Common myeloid progenitor, CD34-positive (primary cell): ENCODE measurements around the gene S100A1.
A peak's percentile ranks its signal among the peaks of the same experiment; 100 is the strongest.

Experiments
- CTCF ChIA-PET: fragments of 350-600 bp; sonication (Branson Sonifier 250); formaldehyde crosslinking; loops from one replicate; lab custom pipeline; 2021; ENCODE audit warnings: antibody characterized with exemption; lab: Charles Lee
- POLR2A ChIA-PET: fragments of 350-600 bp; sonication (Branson Sonifier 250); formaldehyde crosslinking; loops from one replicate; lab custom pipeline; 2021; ENCODE audit warnings: antibody characterized with exemption; lab: Charles Lee
- DNase-seq, 3 donors: peaks; one replicate each; pipeline versions ENCODE4 v3.0.0 to v3.0.0-alpha.2; 2013
- H3K27ac ChIP-seq, 2 experiments: 1 replicate in 1 of 2; 2 replicates in 1 of 2; pipeline ENCODE4 v1.7.0; 2013; ENCODE audit warnings: inconsistent platforms in 2 of 2, low read length in 2 of 2, mild to moderate bottlenecking in 2 of 2, low read depth in 1 of 2, moderate library complexity in 1 of 2; ENCODE audit not compliant: severe bottlenecking in 2 of 2, insufficient read depth in 1 of 2, poor library complexity in 1 of 2
- H3K27me3 ChIP-seq, 5 experiments: replicated peaks in 2 of 5; 1 replicate in 3 of 5; 2 replicates in 2 of 5; pipeline versions ENCODE4 v1.6.1 to v1.7.0; 2013; ENCODE audit warnings: low read length in 4 of 5, mild to moderate bottlenecking in 2 of 5, moderate library complexity in 2 of 5, inconsistent platforms in 1 of 5; ENCODE audit not compliant: insufficient read depth in 5 of 5, control insufficient read depth in 4 of 5
- H3K36me3 ChIP-seq, 4 experiments: 1 replicate in 2 of 4; 2 replicates in 2 of 4; pipeline versions ENCODE4 v1.6.1 to v1.7.0; 2013; ENCODE audit warnings: low read length in 3 of 4, control low read depth in 1 of 4, mild to moderate bottlenecking in 1 of 4; ENCODE audit not compliant: control insufficient read depth in 4 of 4, insufficient read depth in 4 of 4
- H3K4me1 ChIP-seq, 4 experiments: 1 replicate in 3 of 4; 2 replicates in 1 of 4; pipeline versions ENCODE4 v1.6.1 to v1.7.1; 2013; ENCODE audit warnings: low read length in 3 of 4, mild to moderate bottlenecking in 3 of 4, control low read depth in 1 of 4, inconsistent platforms in 1 of 4, moderate library complexity in 1 of 4; ENCODE audit not compliant: control insufficient read depth in 4 of 4, insufficient read depth in 4 of 4; ENCODE audit errors: control extremely low read depth in 1 of 4
- H3K4me3 ChIP-seq, 7 experiments: 1 replicate in 4 of 7; 2 replicates in 3 of 7; pipeline versions ENCODE4 v1.5.1 to v1.7.0; 2013; ENCODE audit warnings: mild to moderate bottlenecking in 7 of 7, low read length in 6 of 7, moderate library complexity in 6 of 7, inconsistent platforms in 2 of 7, low read depth in 2 of 7, control low read depth in 1 of 7; ENCODE audit not compliant: insufficient read depth in 4 of 7, control insufficient read depth in 1 of 7; ENCODE audit errors: extremely low read depth in 1 of 7
- H3K9me3 ChIP-seq, 5 experiments: 1 replicate in 4 of 5; 2 replicates in 1 of 5; pipeline versions ENCODE4 v1.6.1 to v1.7.1; 2013; ENCODE audit warnings: low read length in 4 of 5, mild to moderate bottlenecking in 2 of 5, inconsistent platforms in 1 of 5, low read depth in 1 of 5, moderate library complexity in 1 of 5; ENCODE audit not compliant: control insufficient read depth in 4 of 5, insufficient read depth in 2 of 5; ENCODE audit errors: control extremely low read depth in 1 of 5
- WGBS: methylation state at CpG from one replicate; pipeline ENCODE4 v1.1.5; 2013; ENCODE audit not compliant: insufficient coverage; 5-methylcytosine and 5-hydroxymethylcytosine counted together

Gene S100A1

GRCh38 chr1:153598309-153599172, 29.7 kb upstream of the S100A1 start:
- H3K27me3 ChIP-seq = no peaks in the 10 kb centered on the region
- 63% methylated on average over 7 of the region's 7 CpGs for WGBS
- no peaks in the 10 kb centered on the region for H3K36me3 ChIP-seq
- H3K9me3 ChIP-seq = no peaks in the 10 kb centered on the region
- peak overlapping the region in 4 of 7 experiments; percentile 2 to 48 (median 32) for H3K4me3 ChIP-seq
- H3K4me1 ChIP-seq = peaks cover 0 to 40% (median 17%) of the 10 kb centered on the region in 4 experiments
- POLR2A ChIA-PET = interaction anchor here (0.7 to 1.3 kb wide), 3 partner anchors 26 to 346 kb away, joined by 3 to 4 read pairs (median 4); no protein-coding TSS in a partner anchor
- peak overlapping the region; percentile 94 for H3K27ac ChIP-seq
- DNase-seq = peak; percentile 88 to 99 (median 97)
- CTCF ChIA-PET = interaction anchor here (0.9 to 13.4 kb wide), 5 partner anchors 9 to 29 kb away, joined by 3 to 100 read pairs (median 10); partner anchors contain the start of genes S100A13, S100A14 and S100A16

GRCh38 chr1:153599847-153600246, 28.4 kb upstream of the S100A1 start:
- WGBS = 100% methylated on average over 6 of the region's 7 CpGs
- ChIA-PET POLR2A (interaction anchor here (1.3 kb wide), 1 partner anchor 35 kb away, joined by 4 read pairs; no protein-coding TSS in a partner anchor), CTCF (interaction anchor here (1.4 to 13.4 kb wide), 4 partner anchors 17 to 28 kb away, joined by 4 to 100 read pairs (median 12); partner anchors contain the start of genes S100A13, S100A14 and S100A16)
- no peak for DNase-seq
- Histone ChIP-seq H3K27me3 (no peaks in the 10 kb centered on the region), H3K4me1 (peaks cover 0 to 40% (median 17%) of the 10 kb centered on the region in 4 experiments), H3K36me3 (no peaks in the 10 kb centered on the region), H3K27ac (peak overlapping the region in 1 of 2 experiments; percentile 3), H3K9me3 (no peaks in the 10 kb centered on the region), H3K4me3 (no peak overlapping the region)

- no peak overlapping the region for H3K27ac ChIP-seq
- ChIA-PET CTCF (interaction anchor here (2.3 to 13.4 kb wide), 2 partner anchors 14 to 30 kb away, joined by 8 to 100 read pairs; partner anchors contain the start of genes S100A14 and S100A16), POLR2A (no interaction called here)
- WGBS = 88% methylated on average over 2 of the region's 6 CpGs
- H3K27me3 ChIP-seq = no peaks in the 10 kb centered on the region
- no peaks in the 10 kb centered on the region for H3K9me3 ChIP-seq
- no peaks in the 10 kb centered on the region for H3K36me3 ChIP-seq
- DNase-seq = no peak
- no peak overlapping the region for H3K4me3 ChIP-seq
- H3K4me1 ChIP-seq = peaks cover 0 to 33% (median 16%) of the 10 kb centered on the region in 4 experiments
Measured at GRCh38 chr1:153602749-153603148, 25.5 kb upstream of the S100A1 start.

DNA sequence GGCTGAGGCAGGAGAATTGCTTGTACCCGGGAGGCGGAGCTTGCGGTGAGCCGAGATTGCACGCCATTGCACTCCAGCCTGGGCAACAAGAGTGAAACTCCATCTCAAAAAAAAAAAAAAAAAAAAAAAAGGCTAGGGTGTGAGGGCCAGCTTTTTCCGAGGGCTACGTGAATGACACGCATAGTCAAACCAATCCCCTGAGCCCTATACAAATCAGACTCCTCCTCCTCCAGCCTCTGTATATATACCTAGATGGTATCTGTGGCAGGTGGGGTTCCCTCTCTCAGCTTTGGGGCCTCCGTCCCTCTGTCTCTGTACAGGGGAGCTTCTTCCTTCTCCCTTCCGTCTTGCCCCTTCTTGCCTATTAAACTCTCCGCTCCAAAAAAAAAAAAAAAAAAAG, 22.0 kb upstream of the S100A1 start:
- no peak for DNase-seq
- CTCF ChIA-PET = interaction anchor here (0.9 to 4.9 kb wide), 5 partner anchors 10 to 73 kb away, joined by 3 to 30 read pairs (median 3); partner anchors contain the start of genes S100A13 and S100A14
- no peaks in the 10 kb centered on the region for H3K36me3 ChIP-seq
- H3K27me3 ChIP-seq = no peaks in the 10 kb centered on the region
- no peaks in the 10 kb centered on the region for H3K9me3 ChIP-seq
- peaks cover 0 to 25% (median 15%) of the 10 kb centered on the region in 4 experiments for H3K4me1 ChIP-seq
- POLR2A ChIA-PET = no interaction called here
- no peak overlapping the region for H3K4me3 ChIP-seq
- H3K27ac ChIP-seq = no peak overlapping the region
- WGBS = 100% methylated on average over 1 of the region's 11 CpGs

DNA sequence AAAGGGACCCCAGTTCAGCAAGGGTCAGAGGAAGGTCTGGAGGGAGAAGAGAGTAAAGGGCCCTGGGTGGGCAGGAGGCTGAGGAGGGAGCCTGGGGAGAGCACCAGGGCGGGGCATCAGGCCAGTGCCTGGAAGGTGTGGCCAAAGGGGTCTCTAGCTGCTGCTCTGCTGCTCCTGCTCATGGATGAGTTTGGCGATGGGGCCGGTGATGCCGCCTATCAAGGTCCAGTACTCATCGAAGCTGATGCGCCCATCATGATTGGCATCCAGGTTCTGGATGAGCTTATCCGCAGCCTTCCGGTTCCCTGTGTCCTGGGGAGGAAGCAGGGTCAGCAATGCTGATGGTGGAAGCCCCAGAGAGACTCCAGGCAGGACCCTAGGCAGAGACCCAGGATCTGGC, 20.9 kb upstream of the S100A1 start:
- Histone ChIP-seq H3K4me1 (peaks cover 0 to 24% (median 15%) of the 10 kb centered on the region in 4 experiments), H3K27ac (no peak overlapping the region), H3K27me3 (no peaks in the 10 kb centered on the region), H3K4me3 (no peak overlapping the region), H3K9me3 (no peaks in the 10 kb centered on the region), H3K36me3 (no peaks in the 10 kb centered on the region)
- 97% methylated on average over 8 of the region's 8 CpGs for WGBS
- DNase-seq = no peak
- POLR2A ChIA-PET = no interaction called here
- CTCF ChIA-PET = interaction anchor here (1.0 to 4.9 kb wide), 6 partner anchors 8 to 74 kb away, joined by 3 to 30 read pairs (median 3); partner anchors contain the start of genes S100A13 and S100A14

GRCh38 chr1:153608089-153608682, 20.0 kb upstream of the S100A1 start:
- no peaks in the 10 kb centered on the region for H3K27me3 ChIP-seq
- no peak overlapping the region for H3K4me3 ChIP-seq
- peaks cover 0 to 24% (median 15%) of the 10 kb centered on the region in 4 experiments for H3K4me1 ChIP-seq
- DNase-seq = no peak
- H3K36me3 ChIP-seq = no peaks in the 10 kb centered on the region
- ChIA-PET CTCF (interaction anchor here (1.0 to 4.9 kb wide), 6 partner anchors 9 to 75 kb away, joined by 3 to 30 read pairs (median 4); partner anchors contain the start of gene S100A14), POLR2A (no interaction called here)
- no peaks in the 10 kb centered on the region for H3K9me3 ChIP-seq
- H3K27ac ChIP-seq = no peak overlapping the region
- WGBS = 100% methylated on average over 3 of the region's 7 CpGs
